HG03460 (cell line): ENCODE data around the gene BICC1.

Source experiments
- ATAC-seq: cut with Tn5 transposase; IDR thresholded peaks from one replicate; pipeline ENCODE4 v1.9.1; 2021; ENCODE audit not compliant: unreplicated experiment

Gene BICC1

GRCh38 chr10:58773944-58774343 lies 261.3 kb downstream of the BICC1 start:
- ATAC-seq = no peak

GRCh38 chr10:58775960-58776567 lies 263.4 kb downstream of the BICC1 start:
- ATAC-seq = no peak

- ATAC-seq = no peak
Measured at GRCh38 chr10:58776568-58777318, 264.1 kb downstream of the BICC1 start.

GRCh38 chr10:58778966-58779365 lies 266.3 kb downstream of the BICC1 start:
- no peak for ATAC-seq

- ATAC-seq = no peak
Measured at GRCh38 chr10:58779594-58779993, 266.9 kb downstream of the BICC1 start.

- no peak for ATAC-seq
Measured at GRCh38 chr10:58780476-58780875, 267.8 kb downstream of the BICC1 start.

GRCh38 chr10:58781873-58782488 lies 269.3 kb downstream of the BICC1 start:
- no peak for ATAC-seq

GRCh38 chr10:58782876-58783851 lies 270.5 kb downstream of the BICC1 start:
- ATAC-seq = no peak

GRCh38 chr10:58784361-58784760 lies 271.7 kb downstream of the BICC1 start:
- no peak for ATAC-seq

- ATAC-seq = no peak
Measured at GRCh38 chr10:58785354-58785753, 272.7 kb downstream of the BICC1 start.

- no peak for ATAC-seq
Measured at GRCh38 chr10:58791137-58791536, 278.5 kb downstream of the BICC1 start.

- ATAC-seq = no peak
Measured at GRCh38 chr10:58795560-58795959, 282.9 kb downstream of the BICC1 start.

- ATAC-seq = no peak
Measured at GRCh38 chr10:58796242-58796641, 283.6 kb downstream of the BICC1 start.

- no peak for ATAC-seq
Measured at GRCh38 chr10:58796824-58797223, 284.2 kb downstream of the BICC1 start.

- ATAC-seq = no peak
Measured at GRCh38 chr10:58797356-58797755, 284.7 kb downstream of the BICC1 start.

- ATAC-seq = no peak
Measured at GRCh38 chr10:58802047-58802446, 289.4 kb downstream of the BICC1 start.

GRCh38 chr10:58806323-58806722 lies 293.7 kb downstream of the BICC1 start:
- ATAC-seq = no peak

GRCh38 chr10:58806970-58807628 lies 294.4 kb downstream of the BICC1 start:
- ATAC-seq = no peak

GRCh38 chr10:58807629-58808022 lies 295.0 kb downstream of the BICC1 start:
- ATAC-seq = no peak

- ATAC-seq = no peak
Measured at GRCh38 chr10:58810751-58811150, 298.1 kb downstream of the BICC1 start.

GRCh38 chr10:58813573-58813972 lies 300.9 kb downstream of the BICC1 start:
- no peak for ATAC-seq
